ENCODE data around the gene C20orf204.
"Not testable (repeated sequence)": the region's sequence is repeated elsewhere in the genome, so short reads cannot be mapped to it uniquely, and the experiment has no call there.

Gene C20orf204

GRCh38 chr20:64009811-64010387 is 26.1 kb upstream of the C20orf204 start:
- Histone ChIP-seq H3K27ac (no peak overlapping the region), H3K4me3 (no peak overlapping the region)
- TF ChIP-seq, protein P1, sequence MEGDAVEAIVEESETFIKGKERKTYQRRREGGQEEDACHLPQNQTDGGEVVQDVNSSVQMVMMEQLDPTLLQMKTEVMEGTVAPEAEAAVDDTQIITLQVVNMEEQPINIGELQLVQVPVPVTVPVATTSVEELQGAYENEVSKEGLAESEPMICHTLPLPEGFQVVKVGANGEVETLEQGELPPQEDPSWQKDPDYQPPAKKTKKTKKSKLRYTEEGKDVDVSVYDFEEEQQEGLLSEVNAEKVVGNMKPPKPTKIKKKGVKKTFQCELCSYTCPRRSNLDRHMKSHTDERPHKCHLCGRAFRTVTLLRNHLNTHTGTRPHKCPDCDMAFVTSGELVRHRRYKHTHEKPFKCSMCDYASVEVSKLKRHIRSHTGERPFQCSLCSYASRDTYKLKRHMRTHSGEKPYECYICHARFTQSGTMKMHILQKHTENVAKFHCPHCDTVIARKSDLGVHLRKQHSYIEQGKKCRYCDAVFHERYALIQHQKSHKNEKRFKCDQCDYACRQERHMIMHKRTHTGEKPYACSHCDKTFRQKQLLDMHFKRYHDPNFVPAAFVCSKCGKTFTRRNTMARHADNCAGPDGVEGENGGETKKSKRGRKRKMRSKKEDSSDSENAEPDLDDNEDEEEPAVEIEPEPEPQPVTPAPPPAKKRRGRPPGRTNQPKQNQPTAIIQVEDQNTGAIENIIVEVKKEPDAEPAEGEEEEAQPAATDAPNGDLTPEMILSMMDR (IDR thresholded peaks at IDR 0.05), result no peak
- DNase-seq (ENCODE audit: low spot score), result no peak

GRCh38 chr20:64010711-64011237 is 25.2 kb upstream of the C20orf204 start:
- Histone ChIP-seq H3K4me3 (no peak overlapping the region), H3K27ac (no peak overlapping the region)
- TF ChIP-seq, protein P1 (IDR thresholded peaks at IDR 0.05), result no peak
- DNase-seq (ENCODE audit: low spot score), result no peak

GRCh38 chr20:64011366-64011779 is 24.6 kb upstream of the C20orf204 start:
- TF ChIP-seq, protein P1 (IDR thresholded peaks at IDR 0.05), result no peak
- no peak overlapping the region for H3K27ac ChIP-seq
- no peak overlapping the region for H3K4me3 ChIP-seq
- DNase-seq (ENCODE audit: low spot score), result no peak

- H3K27ac ChIP-seq; DNase-seq (ENCODE audit: low spot score): not testable (repeated sequence)
Measured at GRCh38 chr20:64012385-64013154, 23.4 kb upstream of the C20orf204 start.

DNA sequence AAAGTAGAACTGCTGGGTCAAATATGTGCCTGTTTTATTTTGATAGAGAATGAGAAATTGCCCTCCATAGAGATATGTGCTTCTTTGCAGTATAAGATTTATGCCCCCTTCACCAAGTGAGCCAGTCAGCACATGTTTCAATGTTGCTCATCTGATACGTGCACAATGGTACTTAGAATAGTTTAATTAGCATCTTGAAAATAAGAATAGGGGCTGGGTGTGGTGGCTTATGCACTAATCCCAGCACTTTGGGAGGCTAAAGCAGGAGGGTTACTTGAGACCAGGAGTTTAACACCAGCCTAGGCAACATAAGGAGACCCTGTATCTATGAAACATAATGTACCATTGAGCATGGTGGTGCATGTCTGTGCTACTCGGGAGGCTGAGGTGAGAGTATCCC is 20.3 kb upstream of the C20orf204 start:
- Histone ChIP-seq H3K27ac (no peak overlapping the region), H3K4me3 (no peak overlapping the region)
- DNase-seq (ENCODE audit: low spot score), result no peak
- TF ChIP-seq, protein P1 (IDR thresholded peaks at IDR 0.05), result no peak

More at GRCh38 chr20:64012385-64013154, 23.4 kb upstream of the C20orf204 start:
- H3K4me3 ChIP-seq, result not testable (repeated sequence)

- TF ChIP-seq, protein P1 (IDR thresholded peaks at IDR 0.05), result no peak
- DNase-seq (ENCODE audit: low spot score), result no peak
- Histone ChIP-seq H3K27ac (no peak overlapping the region), H3K4me3 (no peak overlapping the region)
Measured at GRCh38 chr20:64021124-64021975, 14.6 kb upstream of the C20orf204 start.

All from coronary artery (tissue), 2 donors.